K562 (cell line): ENCODE measurements around the gene ST8SIA1. TPM values are rescaled to one million over a fixed set of nuclear protein-coding genes. Genes with fewer than 3 reads are reported as not detected.

Source experiments
- ATAC-seq: fragments of 200-7000 bp; cut with Tn5 transposase; 3 replicates; pipeline ENCODE4 v1.9.1; 2020; ENCODE audit warnings: moderate library complexity
- BruUV-seq: library from RNA; stranded (reverse); fragments of 400-500 nt; replicated peaks from 2 replicates; lab custom pipeline; 2021; lab: Mats Ljungman, UMichigan
- CTCF ChIA-PET: fragments of 300-600 bp; formaldehyde crosslinking; extraction: SDS; loops from one replicate; lab custom pipeline; 2021; ENCODE audit warnings: low intra/inter-chr PET ratio; lab: Yijun Ruan, JAX
- POLR2A ChIA-PET: fragments of 300-600, 350-650 bp; sonication (Branson Sonifier 250); formaldehyde crosslinking; extraction: SDS; loops from one replicate; lab custom pipeline; 2021; ENCODE audit warnings: antibody characterized with exemption, inconsistent platforms; lab: Yijun Ruan, JAX
- DNase-seq, 4 experiments: peaks; one replicate each; pipeline versions ENCODE4 v3.0.0 to v3.0.0-alpha.2; 2011 to 2018; ENCODE audit warnings: low spot score in 3 of 4, mixed read lengths in 3 of 4; ENCODE audit errors: extremely low read depth in 1 of 4
- FAIRE-seq: peaks from 2 replicates; lab custom pipeline; 2011; peaks lifted over from hg19 to GRCh38; lab: Jason Lieb, UNC
- H2AFZ ChIP-seq: 2 replicates; pipeline ENCODE4 v1.6.0; 2011; ENCODE audit warnings: low read depth, low read length, control low read depth, inconsistent platforms
- H3K27ac ChIP-seq: fragments of 200-600 bp; 3 replicates; pipeline ENCODE4 v1.8.0; 2011; ENCODE audit warnings: low read depth, mild to moderate bottlenecking, control low read depth, inconsistent platforms, low read length, moderate library complexity, mixed read lengths; ENCODE audit errors: extremely low read depth
- H3K27me3 ChIP-seq, 2 experiments: fragments of 300-600 bp in 1 of 2; 2 replicates in 1 of 2; 3 replicates in 1 of 2; pipeline versions ENCODE4 v1.6.0 to v1.8.0; 2011; ENCODE audit warnings: inconsistent platforms in 2 of 2, low read length in 2 of 2, mild to moderate bottlenecking in 1 of 2, mixed read lengths in 1 of 2, moderate library complexity in 1 of 2; ENCODE audit not compliant: control insufficient read depth in 2 of 2, insufficient read depth in 2 of 2
- H3K36me3 ChIP-seq: fragments of 300-600 bp; 3 replicates; pipeline ENCODE4 v1.8.0; 2011; ENCODE audit warnings: mild to moderate bottlenecking, low read length, inconsistent platforms; ENCODE audit not compliant: control insufficient read depth, insufficient read depth
- H3K4me1 ChIP-seq, 2 experiments: fragments of 200-600 bp in 1 of 2; replicated peaks in 1 of 2; 2 replicates in 1 of 2; 3 replicates in 1 of 2; pipeline versions ENCODE4 v1.5.1 to v1.8.0; 2011; ENCODE audit warnings: inconsistent platforms in 2 of 2, low read length in 2 of 2, mild to moderate bottlenecking in 1 of 2, mixed read lengths in 1 of 2, moderate library complexity in 1 of 2; ENCODE audit not compliant: control insufficient read depth in 2 of 2, insufficient read depth in 2 of 2
- H3K4me2 ChIP-seq: 2 replicates; pipeline ENCODE4 v1.6.1; 2011; ENCODE audit warnings: low read length, control low read depth, inconsistent platforms, mixed read lengths; ENCODE audit not compliant: insufficient read depth
- H3K4me3 ChIP-seq: fragments of 200-600 bp; sonication (generic), shearing (Covaris generic); 2 replicates; pipeline ENCODE4 v1.5.1; 2016; ENCODE audit warnings: control low read depth, inconsistent platforms
- H3K79me2 ChIP-seq: fragments of 200-600 bp; 3 replicates; pipeline ENCODE4 v1.8.0; 2011; ENCODE audit warnings: low read length, inconsistent platforms; ENCODE audit not compliant: control insufficient read depth, insufficient read depth
- H3K9ac ChIP-seq, 2 experiments: 2 replicates each; pipeline versions ENCODE4 v1.6.0 to v1.6.1; 2011; ENCODE audit warnings: low read depth in 2 of 2, low read length in 2 of 2, control low read depth in 1 of 2, inconsistent platforms in 1 of 2, mild to moderate bottlenecking in 1 of 2, mixed read lengths in 1 of 2; ENCODE audit not compliant: insufficient read depth in 1 of 2
- H3K9me1 ChIP-seq: one replicate; pipeline ENCODE4 v1.6.0; 2011; ENCODE audit warnings: inconsistent platforms, mild to moderate bottlenecking, low read length, moderate library complexity; ENCODE audit not compliant: control insufficient read depth, insufficient read depth
- H3K9me3 ChIP-seq: replicated peaks from 2 replicates; pipeline ENCODE4 v1.5.1; 2011; ENCODE audit warnings: low read depth, low read length, inconsistent platforms; ENCODE audit not compliant: control insufficient read depth, insufficient read depth
- H4K20me1 ChIP-seq: replicated peaks from 2 replicates; pipeline ENCODE4 v1.6.1; 2011; ENCODE audit warnings: low read length, inconsistent platforms, mixed read lengths; ENCODE audit not compliant: control insufficient read depth, insufficient read depth
- CBX3 ChIP-seq, 2 experiments: IDR thresholded peaks; 1 replicate in 1 of 2; 2 replicates in 1 of 2; pipeline ENCODE4 v1.6.1; 2012; ENCODE audit warnings: inconsistent platforms in 2 of 2, low read length in 2 of 2, borderline replicate concordance in 1 of 2, control low read depth in 1 of 2
- GTF2E2 ChIP-seq: fragments of 200-800 bp; sonication (Bioruptor generic); IDR thresholded peaks from 2 replicates; pipeline ENCODE4 v1.6.1; 2016; ENCODE audit warnings: missing genetic modification characterization, missing compliant biosample characterization
- HDAC1 ChIP-seq, 2 experiments: fragments of 450-650 bp; IDR thresholded peaks; 2 replicates each; pipeline ENCODE4 v1.6.1; 2016 to 2017; ENCODE audit warnings: inconsistent platforms in 1 of 2, mild to moderate bottlenecking in 1 of 2, moderate library complexity in 1 of 2
- HMG20A ChIP-seq: fragments of 450-650 bp; formaldehyde crosslinking; conservative IDR thresholded peaks from 2 replicates; pipeline ENCODE4 v1.4.0; 2020; ENCODE audit warnings: mild to moderate bottlenecking, mixed read lengths
- PHB ChIP-seq: fragments of 250-450 bp; sonication (Bioruptor Pico); IDR thresholded peaks from 2 replicates; pipeline ENCODE4 v1.5.0; 2021
- POLR2AphosphoS2 ChIP-seq: IDR thresholded peaks from 2 replicates; pipeline ENCODE4 v1.6.1; 2012; ENCODE audit warnings: low read length, improper control_type of control experiment
- SMAD1 ChIP-seq: fragments of 150-350 bp; IDR thresholded peaks from 2 replicates; pipeline ENCODE4 v1.6.1; 2014; ENCODE audit warnings: low read length, low read depth; ENCODE audit not compliant: partially characterized antibody
- SMARCA4 ChIP-seq: fragments of 450-650 bp; IDR thresholded peaks from 2 replicates; pipeline ENCODE4 v1.6.1; 2016
- SRSF7 ChIP-seq: fragments of 200-400 bp; formaldehyde crosslinking; optimal IDR thresholded peaks from 2 replicates; pipeline ENCODE3; 2017; ENCODE audit warnings: mild to moderate bottlenecking, low read depth, low read length
- TRIM24 ChIP-seq, 2 experiments: fragments of 450-650 bp; IDR thresholded peaks; 2 replicates each; pipeline ENCODE4 v1.6.1; 2016
- ZNF212 ChIP-seq: fragments of 450-650 bp; formaldehyde crosslinking; IDR thresholded peaks from 2 replicates; pipeline ENCODE4 v1.4.0; 2020; ENCODE audit warnings: mild to moderate bottlenecking
- ZNF583 ChIP-seq: fragments of 250-450 bp; sonication (Bioruptor Pico); IDR thresholded peaks from 2 replicates; pipeline ENCODE4 v1.4.0; 2020
- WGBS: fragments of 100-300 bp; shearing (Covaris generic); methylation state at CpG from one replicate; pipeline ENCODE4 v1.1.6; 2016; ENCODE audit warnings: low coverage, mixed read lengths; ENCODE audit not compliant: insufficient coverage; ENCODE audit errors: missing lambda C conversion rate; 5-methylcytosine and 5-hydroxymethylcytosine counted together
- in situ Hi-C: fragments of 300-500 bp; cut with MboI; formaldehyde crosslinking; loops from 4 replicates; pipeline ENCODE4 v1.15.0; 2018; ENCODE audit warnings: inconsistent platforms, mixed read lengths
- intact Hi-C: fragments of 100-400 bp; cut with micrococcal nuclease; formaldehyde crosslinking; loops from 2 replicates; pipeline ENCODE4 v1.14.2; 2022
- polyA plus RNA-seq, 8 experiments: library from polyadenylated mRNA; depleted of rRNA in 4 of 8; stranded (reverse) in 5 of 8; unstranded in 3 of 8; fragments of >200 nt; fragmentation: Nextera tagmentation in 2 of 8; fragmentation: Illumina TruSeq in 1 of 8; extraction: Ambion mirVana in 2 of 8; extraction: Trizol in 1 of 8; gene quantifications; 2 replicates each; pipeline versions ENCODE4 v1.2.1 to v1.2.3, GENCODE V29; 2011 to 2014; ENCODE audit warnings: inconsistent platforms in 1 of 8, missing spikeins in 1 of 8
- total RNA-seq, 7 experiments: library from RNA; depleted of rRNA in 6 of 7; stranded (reverse); fragments of >200 nt in 6 of 7; fragmentation: Illumina TruSeq in 2 of 7; extraction: Trizol in 2 of 7; gene quantifications; 2 replicates each; pipeline versions ENCODE4 v1.2.1 to v1.2.3, GENCODE V29; 2011 to 2021; ENCODE audit warnings: low replicate concordance in 1 of 7
- TF ChIP-seq, protein P1 (sequence below), 2 experiments: fragments of 450-650 bp in 1 of 2; IDR thresholded peaks; 2 replicates each; pipeline ENCODE4 v1.6.1; 2011 to 2017; ENCODE audit warnings: low read depth in 2 of 2, antibody characterized with exemption in 1 of 2, borderline replicate concordance in 1 of 2, low read length in 1 of 2, mild to moderate bottlenecking in 1 of 2, mixed read lengths in 1 of 2; ENCODE audit not compliant: control insufficient read depth in 1 of 2
- TF ChIP-seq, protein P2 (sequence below): fragments of 200-800 bp; sonication (Bioruptor generic); IDR thresholded peaks from 2 replicates; pipeline ENCODE4 v1.6.1; 2017; ENCODE audit warnings: missing genetic modification characterization, missing compliant biosample characterization
- TF ChIP-seq, protein P3 (sequence below): fragments of 450-650 bp; IDR thresholded peaks from 2 replicates; pipeline ENCODE4 v1.6.1; 2016; ENCODE audit warnings: low read depth, mild to moderate bottlenecking, moderate library complexity

ST8SIA1 gene
- total and polyA plus RNA-seq, 9 of the 15 experiments (the other 6 are each of a cell fraction or from before 2014, with no cell fraction given): 0.86 to 26.3 (median 4.3) TPM

DNA sequence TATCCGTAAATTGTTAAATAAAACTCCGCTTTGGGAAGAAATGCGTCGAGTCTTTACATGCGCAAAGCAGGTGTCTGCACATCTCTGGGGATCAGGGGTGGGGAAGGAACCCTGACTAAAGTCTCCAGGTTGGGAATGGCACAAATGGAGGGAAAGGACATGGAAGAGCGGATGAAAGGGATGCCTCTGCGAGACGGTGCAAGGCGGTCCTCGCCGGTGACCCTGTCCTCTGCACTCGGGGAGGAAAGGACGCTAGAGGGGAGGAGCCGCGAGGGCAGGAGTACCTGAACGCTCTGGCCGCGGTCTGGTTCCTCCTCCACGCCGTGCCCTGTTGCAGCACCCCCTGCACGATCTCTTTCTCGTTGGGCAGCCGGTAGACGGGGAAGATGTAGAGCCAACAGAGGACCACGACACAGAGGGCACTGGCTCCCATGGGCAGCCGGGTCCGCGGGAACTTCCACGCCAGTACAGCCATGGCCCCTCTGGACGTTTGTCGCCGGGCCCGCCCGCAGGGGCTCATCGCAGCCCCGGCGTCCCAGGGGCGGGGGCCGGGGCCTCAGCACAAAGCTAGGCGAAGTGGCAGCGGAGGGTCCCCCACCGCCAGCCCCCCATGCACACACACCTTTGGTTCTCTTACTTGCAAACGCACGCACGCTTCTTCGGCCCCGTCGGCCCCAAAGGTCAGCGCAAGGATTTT lies 646 bp downstream of the ST8SIA1 start:
- DNase-seq (no peak), ATAC-seq (no peak), FAIRE-seq (no peak)
- H3K4me3 ChIP-seq: no peak overlapping the region
- no TSS peak for BruUV-seq
- 2% methylated on average over 13 of the region's 49 CpGs for WGBS
- ChIA-PET POLR2A (no interaction called here), CTCF (no interaction called here)
- no peaks in the 10 kb centered on the region for H3K9me3 ChIP-seq
- H3K4me1 ChIP-seq: peaks cover 0 to 18% of the 10 kb centered on the region in 2 experiments; a peak in 2 of 5 replicates
- H3K27me3 ChIP-seq: peaks cover 0 to 10% of the 10 kb centered on the region in 2 experiments; a peak in 3 of 5 replicates
- H3K79me2 ChIP-seq: no peaks in the 10 kb centered on the region
- H3K9me1 ChIP-seq: no peaks in the 10 kb centered on the region
- H3K4me2 ChIP-seq: no peak overlapping the region
- no peak overlapping the region for H3K27ac ChIP-seq
- no peaks in the 10 kb centered on the region for H4K20me1 ChIP-seq
- intact Hi-C loops: loop anchor here (10.0 kb wide), 2 partner anchors 249 to 639 kb away; no protein-coding TSS in a partner anchor
- H2AFZ ChIP-seq: no peak overlapping the region
- TF ChIP-seq SMARCA4 (no peak), PHB (CRISPR knock-in tag) (no peak), CBX3 (IDR thresholded peaks at IDR 0.05; ENCODE audit: borderline replicate concordance in 1 of 2, low read length in 2 of 2) (no peak), TRIM24 (IDR thresholded peaks at IDR 0.05) (no peak), HDAC1 (IDR thresholded peaks at IDR 0.05) (no peak), HMG20A (CRISPR knock-in tag) (no peak), SRSF7 (no peak), SMAD1 (no peak), ZNF583 (CRISPR knock-in tag) (no peak), POLR2AphosphoS2 (no peak), GTF2E2 (tag) (no peak), ZNF212 (no peak)
- TF ChIP-seq, protein P1, sequence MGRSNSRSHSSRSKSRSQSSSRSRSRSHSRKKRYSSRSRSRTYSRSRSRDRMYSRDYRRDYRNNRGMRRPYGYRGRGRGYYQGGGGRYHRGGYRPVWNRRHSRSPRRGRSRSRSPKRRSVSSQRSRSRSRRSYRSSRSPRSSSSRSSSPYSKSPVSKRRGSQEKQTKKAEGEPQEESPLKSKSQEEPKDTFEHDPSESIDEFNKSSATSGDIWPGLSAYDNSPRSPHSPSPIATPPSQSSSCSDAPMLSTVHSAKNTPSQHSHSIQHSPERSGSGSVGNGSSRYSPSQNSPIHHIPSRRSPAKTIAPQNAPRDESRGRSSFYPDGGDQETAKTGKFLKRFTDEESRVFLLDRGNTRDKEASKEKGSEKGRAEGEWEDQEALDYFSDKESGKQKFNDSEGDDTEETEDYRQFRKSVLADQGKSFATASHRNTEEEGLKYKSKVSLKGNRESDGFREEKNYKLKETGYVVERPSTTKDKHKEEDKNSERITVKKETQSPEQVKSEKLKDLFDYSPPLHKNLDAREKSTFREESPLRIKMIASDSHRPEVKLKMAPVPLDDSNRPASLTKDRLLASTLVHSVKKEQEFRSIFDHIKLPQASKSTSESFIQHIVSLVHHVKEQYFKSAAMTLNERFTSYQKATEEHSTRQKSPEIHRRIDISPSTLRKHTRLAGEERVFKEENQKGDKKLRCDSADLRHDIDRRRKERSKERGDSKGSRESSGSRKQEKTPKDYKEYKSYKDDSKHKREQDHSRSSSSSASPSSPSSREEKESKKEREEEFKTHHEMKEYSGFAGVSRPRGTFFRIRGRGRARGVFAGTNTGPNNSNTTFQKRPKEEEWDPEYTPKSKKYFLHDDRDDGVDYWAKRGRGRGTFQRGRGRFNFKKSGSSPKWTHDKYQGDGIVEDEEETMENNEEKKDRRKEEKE (IDR thresholded peaks at IDR 0.05; ENCODE audit: borderline replicate concordance in 1 of 2, control insufficient read depth in 1 of 2, low read depth in 2 of 2, low read length in 1 of 2): no peak
- TF ChIP-seq, protein P2, sequence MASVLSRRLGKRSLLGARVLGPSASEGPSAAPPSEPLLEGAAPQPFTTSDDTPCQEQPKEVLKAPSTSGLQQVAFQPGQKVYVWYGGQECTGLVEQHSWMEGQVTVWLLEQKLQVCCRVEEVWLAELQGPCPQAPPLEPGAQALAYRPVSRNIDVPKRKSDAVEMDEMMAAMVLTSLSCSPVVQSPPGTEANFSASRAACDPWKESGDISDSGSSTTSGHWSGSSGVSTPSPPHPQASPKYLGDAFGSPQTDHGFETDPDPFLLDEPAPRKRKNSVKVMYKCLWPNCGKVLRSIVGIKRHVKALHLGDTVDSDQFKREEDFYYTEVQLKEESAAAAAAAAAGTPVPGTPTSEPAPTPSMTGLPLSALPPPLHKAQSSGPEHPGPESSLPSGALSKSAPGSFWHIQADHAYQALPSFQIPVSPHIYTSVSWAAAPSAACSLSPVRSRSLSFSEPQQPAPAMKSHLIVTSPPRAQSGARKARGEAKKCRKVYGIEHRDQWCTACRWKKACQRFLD (CRISPR knock-in tag): no peak
- TF ChIP-seq, protein P3, sequence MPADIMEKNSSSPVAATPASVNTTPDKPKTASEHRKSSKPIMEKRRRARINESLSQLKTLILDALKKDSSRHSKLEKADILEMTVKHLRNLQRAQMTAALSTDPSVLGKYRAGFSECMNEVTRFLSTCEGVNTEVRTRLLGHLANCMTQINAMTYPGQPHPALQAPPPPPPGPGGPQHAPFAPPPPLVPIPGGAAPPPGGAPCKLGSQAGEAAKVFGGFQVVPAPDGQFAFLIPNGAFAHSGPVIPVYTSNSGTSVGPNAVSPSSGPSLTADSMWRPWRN: no peak
- no peak overlapping the region for H3K9ac ChIP-seq
- in situ Hi-C loops: loop anchor here (10.0 kb wide), 1 partner anchor 229 kb away; no protein-coding TSS in a partner anchor
- H3K36me3 ChIP-seq: no peaks in the 10 kb centered on the region
